ENCODE data around the gene UPF1.

The UPF1 gene

GRCh38 chr19:18851673-18852325, 20.0 kb downstream of the UPF1 start:
- H3K4me3 ChIP-seq: no peak overlapping the region
- H3K9me3 ChIP-seq: no peaks in the 10 kb centered on the region
- H3K4me1 ChIP-seq: peaks cover 0 to 50% (median 40%) of the 10 kb centered on the region in 4 donors
- H3K27ac ChIP-seq: no peak overlapping the region
- intact Hi-C loops (cut with DNase I; ENCODE audit: low total_unique reads): no loop called here
- no peak for TF ChIP-seq CTCF (IDR thresholded peaks at IDR 0.05)
- H3K36me3 ChIP-seq: peaks cover 68 to 70% (median 69%) of the 10 kb centered on the region in 3 donors
- DNase-seq: no peak
- no peaks in the 10 kb centered on the region for H3K27me3 ChIP-seq

DNA sequence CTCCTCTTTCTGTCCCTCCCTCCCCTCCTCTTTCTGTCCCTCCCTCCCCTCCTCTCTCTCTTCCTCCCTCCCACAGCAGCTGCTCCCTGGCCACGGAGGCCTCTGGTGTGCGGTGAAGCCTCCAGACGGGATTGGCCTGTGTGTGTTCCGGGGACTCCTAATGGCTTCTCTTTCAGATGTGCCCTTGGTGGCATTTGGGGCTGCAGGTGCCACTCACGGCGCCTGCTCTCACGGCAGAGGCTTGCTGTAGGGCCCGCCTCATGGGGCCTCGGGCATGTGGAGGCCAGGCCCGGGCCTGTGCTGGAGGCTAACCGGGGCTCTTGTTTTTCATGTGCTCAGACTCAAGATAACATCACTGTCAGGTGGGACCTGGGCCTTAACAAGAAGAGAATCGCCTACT, 20.9 kb downstream of the UPF1 start:
- Histone ChIP-seq H3K4me1 (peaks cover 0 to 42% (median 32%) of the 10 kb centered on the region in 4 donors), H3K27me3 (no peaks in the 10 kb centered on the region), H3K4me3 (no peak overlapping the region), H3K27ac (no peak overlapping the region), H3K36me3 (peaks cover 77 to 79% (median 77%) of the 10 kb centered on the region in 3 donors), H3K9me3 (no peaks in the 10 kb centered on the region)
- intact Hi-C loops (cut with DNase I; ENCODE audit: low total_unique reads): no loop called here
- no peak for TF ChIP-seq CTCF (IDR thresholded peaks at IDR 0.05)
- DNase-seq: no peak

DNA sequence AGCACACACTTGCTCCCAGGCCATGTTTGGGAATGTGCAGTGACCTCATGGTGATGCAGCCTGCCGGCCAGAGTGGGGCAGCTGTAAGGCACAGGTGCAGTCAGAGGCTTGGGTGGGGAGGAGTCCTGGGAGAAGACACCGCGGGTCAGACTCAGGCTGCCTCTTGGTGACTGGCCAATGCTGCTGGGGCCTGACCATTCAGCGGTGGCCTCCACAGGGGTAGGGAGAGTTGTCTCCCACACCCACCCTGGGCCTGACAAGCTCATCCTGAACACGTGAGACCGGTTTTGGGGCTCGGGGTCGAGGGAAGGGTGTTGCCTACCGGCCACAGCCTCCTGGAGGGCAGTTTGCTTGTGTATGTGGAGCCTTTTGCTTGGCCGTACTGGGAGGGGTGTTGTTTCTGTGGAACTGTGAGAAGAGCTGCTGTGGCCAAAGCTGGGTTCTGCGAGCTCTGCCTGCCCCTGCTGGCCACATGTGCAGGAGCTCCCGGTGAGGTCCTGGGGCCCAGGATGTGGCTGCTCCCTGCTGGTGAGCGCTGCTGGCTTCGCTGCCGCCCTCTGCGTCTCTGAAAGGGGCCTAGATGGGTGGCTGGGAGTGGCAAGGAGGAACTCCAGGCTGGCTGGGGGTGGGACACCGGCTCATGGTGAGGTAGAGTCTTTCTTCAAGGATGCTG, 22.1 kb downstream of the UPF1 start:
- TF ChIP-seq CTCF (IDR thresholded peaks at IDR 0.05): no peak
- Histone ChIP-seq H3K4me3 (no peak overlapping the region), H3K36me3 (peaks cover 89 to 91% (median 90%) of the 10 kb centered on the region in 3 donors), H3K4me1 (peaks cover 0 to 29% (median 19%) of the 10 kb centered on the region in 4 donors), H3K27ac (no peak overlapping the region), H3K27me3 (no peaks in the 10 kb centered on the region), H3K9me3 (no peaks in the 10 kb centered on the region)
- intact Hi-C loops (cut with DNase I; ENCODE audit: low total_unique reads): no loop called here
- DNase-seq: no peak

DNA sequence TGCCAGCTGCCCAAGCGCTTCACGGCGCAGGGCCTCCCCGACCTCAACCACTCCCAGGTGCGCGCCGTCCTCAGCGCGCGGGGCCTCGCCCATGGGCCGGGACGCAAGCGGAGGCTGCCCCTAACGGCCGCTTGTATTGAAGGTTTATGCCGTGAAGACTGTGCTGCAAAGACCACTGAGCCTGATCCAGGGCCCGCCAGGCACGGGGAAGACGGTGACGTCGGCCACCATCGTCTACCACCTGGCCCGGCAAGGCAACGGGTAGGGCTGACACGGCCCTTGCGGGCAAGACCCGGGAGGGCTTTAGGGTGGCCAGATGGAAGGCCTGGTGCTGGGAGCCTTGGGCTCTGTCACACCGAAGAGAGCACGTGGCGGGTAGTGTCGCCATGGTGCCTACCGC, 23.2 kb downstream of the UPF1 start:
- H3K36me3 ChIP-seq: peaks cover 100% of the 10 kb centered on the region in 3 donors
- H3K4me1 ChIP-seq: peaks cover 0 to 18% (median 8%) of the 10 kb centered on the region in 4 donors
- H3K4me3 ChIP-seq: no peak overlapping the region
- H3K9me3 ChIP-seq: no peaks in the 10 kb centered on the region
- no peak for DNase-seq
- intact Hi-C loops (cut with DNase I; ENCODE audit: low total_unique reads): no loop called here
- no peak overlapping the region for H3K27ac ChIP-seq
- TF ChIP-seq CTCF (IDR thresholded peaks at IDR 0.05): no peak
- no peaks in the 10 kb centered on the region for H3K27me3 ChIP-seq

- Histone ChIP-seq H3K27me3 (no peaks in the 10 kb centered on the region), H3K27ac (no peak overlapping the region), H3K4me3 (no peak overlapping the region), H3K36me3 (peaks cover 100% of the 10 kb centered on the region in 3 donors), H3K9me3 (no peaks in the 10 kb centered on the region), H3K4me1 (peaks cover 0 to 10% (median under 1%) of the 10 kb centered on the region in 4 donors)
- TF ChIP-seq CTCF (IDR thresholded peaks at IDR 0.05): no peak
- intact Hi-C loops (cut with DNase I; ENCODE audit: low total_unique reads): no loop called here
- DNase-seq: no peak
Observed at GRCh38 chr19:18855647-18856384, 24.1 kb downstream of the UPF1 start.
